Smooth muscle cell of the brain vasculature (primary cell): ENCODE data around the gene ZDHHC11.
"Not testable (repeated sequence)": the region's sequence is repeated elsewhere in the genome, so short reads cannot be mapped to it uniquely, and the experiment has no call there.

Experiments used
- DNase-seq: peaks from one replicate; pipeline ENCODE4 v3.0.0-alpha.2; 2012; ENCODE audit warnings: low read depth, low spot score

Gene ZDHHC11

DNA sequence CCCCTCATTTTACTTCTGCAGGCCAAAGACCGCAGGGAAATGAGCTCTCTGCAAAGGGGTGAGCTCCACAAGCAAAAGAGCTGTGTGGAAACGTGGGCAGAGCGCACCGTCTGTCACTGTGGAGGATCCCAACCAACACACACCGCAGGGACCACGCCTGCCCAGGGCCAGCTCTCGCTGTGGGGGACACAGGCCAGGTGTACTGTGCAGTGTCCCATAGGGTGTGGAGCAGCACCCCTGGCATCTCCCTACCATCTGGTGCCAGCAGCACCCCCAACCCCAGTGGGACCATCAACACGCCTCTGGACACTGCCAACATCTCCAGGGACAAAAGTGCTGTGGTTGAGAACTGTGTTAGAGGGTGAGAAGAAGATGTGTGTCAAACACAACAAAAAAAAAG lies 27.9 kb upstream of the ZDHHC11 start:
- not testable (repeated sequence) for DNase-seq

DNA sequence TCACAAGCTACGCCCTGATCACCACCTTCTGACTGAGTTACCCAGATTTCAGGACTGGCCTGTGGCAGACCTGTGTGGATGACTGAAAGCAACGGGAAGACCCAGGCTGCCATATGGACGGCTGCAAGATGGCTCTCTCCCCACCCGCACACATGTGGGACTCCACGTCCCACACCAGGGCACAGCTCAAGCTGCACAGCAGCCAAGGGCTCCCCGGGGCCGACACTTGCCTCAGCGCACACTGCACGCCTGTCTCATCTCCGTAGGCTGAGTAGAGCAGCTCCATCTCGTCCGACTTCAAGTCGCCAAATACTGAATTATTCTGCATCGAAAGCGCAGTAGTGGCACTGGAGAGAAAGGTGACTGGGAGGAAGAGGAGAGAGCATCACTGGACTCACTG lies 27.3 kb upstream of the ZDHHC11 start:
- DNase-seq: no peak

DNA sequence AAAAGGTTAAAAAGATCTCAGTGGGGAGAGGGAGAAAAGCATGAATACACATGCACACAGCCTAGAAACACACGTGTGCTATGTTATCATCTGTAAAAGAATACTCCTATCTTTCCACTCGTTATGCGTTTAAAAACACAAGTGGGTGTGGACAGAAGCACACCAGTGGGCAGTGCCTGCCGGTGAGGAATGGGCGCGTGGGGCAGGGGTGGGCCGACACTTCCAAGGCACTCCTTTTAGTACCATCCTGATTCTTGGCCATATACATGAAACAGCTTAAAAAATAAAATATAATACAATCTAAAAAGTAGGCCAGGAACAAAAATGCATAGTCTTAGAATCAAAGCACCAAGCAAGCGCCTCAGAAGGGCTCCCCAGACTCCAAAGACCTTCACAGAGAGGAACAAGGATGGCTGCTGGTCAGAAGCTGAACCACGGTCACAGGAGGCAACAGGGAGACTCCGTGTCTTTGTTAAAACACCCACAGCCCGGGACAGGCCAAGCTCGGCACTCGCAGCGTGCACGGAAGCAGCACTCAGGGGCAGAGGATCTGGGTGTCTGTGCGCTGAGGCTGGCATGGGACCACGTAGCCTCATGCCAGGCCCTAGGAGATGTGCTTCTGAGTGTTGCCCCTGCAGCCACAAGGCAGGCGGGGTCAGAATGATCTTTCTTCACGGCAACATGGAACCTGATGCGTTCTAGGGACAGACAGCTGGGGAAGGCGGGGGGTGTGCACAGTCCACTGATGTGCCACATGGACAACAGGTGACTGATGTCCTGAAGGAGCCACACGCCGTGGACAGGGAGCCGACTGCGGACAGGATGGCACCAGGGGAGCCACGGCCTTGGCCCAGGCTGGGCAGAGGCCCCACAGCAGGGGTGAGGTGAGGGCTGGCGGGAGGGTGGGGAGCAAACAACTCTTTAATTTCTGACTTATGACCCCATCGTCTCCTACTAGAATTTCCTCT lies 25.9 kb upstream of the ZDHHC11 start:
- DNase-seq: no peak

DNA sequence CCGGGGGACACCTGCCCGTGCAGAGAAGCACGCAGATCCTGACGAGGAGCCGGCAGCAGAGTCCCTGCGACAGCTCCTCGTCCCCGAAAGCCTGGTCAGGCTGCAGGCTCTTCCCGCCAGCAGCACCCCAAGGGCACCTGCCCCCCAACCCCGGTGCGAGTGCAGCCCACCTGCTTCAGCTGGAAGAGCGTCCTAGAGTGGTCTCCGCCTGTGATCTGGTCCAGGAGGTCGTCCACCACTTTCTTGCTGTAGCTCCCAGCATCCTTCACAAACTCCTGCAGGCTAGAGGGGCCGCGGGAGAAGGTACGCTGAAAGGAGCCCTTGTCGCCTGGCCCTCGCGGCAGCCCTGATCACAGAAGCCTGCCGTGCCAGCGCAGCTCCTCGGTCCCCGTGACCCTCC lies 25.1 kb upstream of the ZDHHC11 start:
- DNase-seq: no peak

DNA sequence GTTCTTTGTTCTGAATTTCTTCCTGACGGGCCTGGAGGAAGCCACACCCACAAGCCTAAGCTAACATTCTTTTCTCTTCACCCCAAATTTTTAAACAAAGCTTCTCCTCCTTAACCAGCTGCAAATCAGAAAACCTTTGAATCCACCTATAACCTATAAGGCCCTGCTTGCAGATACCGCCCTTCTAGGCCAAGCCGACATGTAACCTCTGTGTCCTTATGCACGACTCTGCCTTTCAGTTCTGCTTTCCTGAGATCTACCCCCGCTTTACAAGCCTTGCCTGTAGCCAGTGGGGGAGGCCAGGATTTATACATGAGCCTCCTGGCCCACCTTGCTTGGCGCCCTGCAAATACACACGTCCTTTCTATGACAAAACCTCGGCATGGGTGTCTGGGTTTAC lies 22.5 kb upstream of the ZDHHC11 start:
- no peak for DNase-seq

DNA sequence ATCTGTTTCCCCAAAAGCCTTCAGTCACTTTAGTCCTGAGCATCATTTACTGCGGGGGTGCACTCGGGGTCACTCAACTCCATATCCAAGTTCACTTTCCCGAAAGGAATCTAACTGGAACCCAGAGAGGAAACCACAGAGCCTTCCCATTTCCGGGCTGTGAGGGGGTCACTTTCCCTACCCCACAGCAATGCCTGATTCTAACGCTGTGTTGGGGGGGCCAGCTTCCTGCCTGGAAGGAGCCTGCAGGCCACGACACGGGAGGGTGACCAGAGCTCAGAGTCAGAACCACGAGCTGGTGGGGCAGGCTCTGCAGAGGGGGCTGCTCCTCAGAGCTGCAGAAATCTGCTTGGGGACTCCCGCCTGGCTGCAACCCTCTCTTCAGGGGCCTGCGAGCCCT lies 21.5 kb upstream of the ZDHHC11 start:
- no peak for DNase-seq

DNA sequence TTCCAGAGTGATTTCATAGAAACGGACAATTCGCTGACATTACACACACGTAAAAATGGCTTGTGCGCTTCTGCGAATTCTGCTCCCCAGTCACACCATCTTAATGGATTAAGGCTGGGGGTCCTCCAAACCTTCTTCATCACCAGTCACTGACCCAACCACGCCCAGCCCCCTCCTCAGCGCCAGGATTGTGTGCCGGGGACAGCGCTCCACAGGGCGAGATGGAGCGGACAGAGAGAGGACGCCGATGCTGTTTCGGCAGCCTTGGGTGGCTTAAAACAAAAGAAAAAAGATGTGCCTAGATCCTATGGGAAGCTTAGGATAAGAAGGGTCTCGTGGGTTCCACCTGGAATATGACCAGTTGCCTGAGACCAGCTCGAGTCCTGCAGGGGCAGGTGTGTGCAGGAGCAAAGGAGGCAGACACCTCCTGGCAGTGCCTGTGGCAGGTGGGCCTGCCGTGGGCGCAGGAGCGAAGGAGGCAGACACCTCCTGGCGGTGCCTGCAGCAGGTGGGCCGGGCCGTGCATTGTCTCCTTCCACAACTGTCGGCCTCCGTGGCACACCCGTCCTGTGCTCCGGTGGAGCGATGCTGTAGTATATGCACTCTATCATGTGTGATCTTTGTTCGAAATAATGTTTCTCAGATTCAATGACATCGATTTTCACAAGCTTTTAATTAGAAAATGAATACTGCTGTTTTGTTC lies 21.0 kb upstream of the ZDHHC11 start:
- no peak for DNase-seq

DNA sequence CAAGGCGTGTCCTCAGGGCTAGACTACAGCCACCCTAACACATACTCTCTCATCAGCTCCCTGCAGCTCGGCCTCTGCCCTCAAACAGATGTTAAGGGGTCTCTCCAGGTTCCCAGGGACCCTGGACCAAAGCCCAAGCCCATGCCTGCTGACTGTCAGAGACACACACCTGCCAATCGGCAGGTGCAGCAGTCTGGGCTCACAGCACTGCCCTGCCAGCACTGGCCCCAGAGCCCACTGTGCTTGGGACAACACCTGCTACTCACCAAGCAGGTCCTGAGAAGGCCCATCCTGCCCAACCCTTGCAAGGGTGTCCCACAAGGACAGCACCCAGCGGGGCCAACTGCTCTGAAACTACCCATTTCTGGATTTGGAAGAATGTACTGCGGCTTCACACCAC lies 20.2 kb upstream of the ZDHHC11 start:
- no peak for DNase-seq

DNA sequence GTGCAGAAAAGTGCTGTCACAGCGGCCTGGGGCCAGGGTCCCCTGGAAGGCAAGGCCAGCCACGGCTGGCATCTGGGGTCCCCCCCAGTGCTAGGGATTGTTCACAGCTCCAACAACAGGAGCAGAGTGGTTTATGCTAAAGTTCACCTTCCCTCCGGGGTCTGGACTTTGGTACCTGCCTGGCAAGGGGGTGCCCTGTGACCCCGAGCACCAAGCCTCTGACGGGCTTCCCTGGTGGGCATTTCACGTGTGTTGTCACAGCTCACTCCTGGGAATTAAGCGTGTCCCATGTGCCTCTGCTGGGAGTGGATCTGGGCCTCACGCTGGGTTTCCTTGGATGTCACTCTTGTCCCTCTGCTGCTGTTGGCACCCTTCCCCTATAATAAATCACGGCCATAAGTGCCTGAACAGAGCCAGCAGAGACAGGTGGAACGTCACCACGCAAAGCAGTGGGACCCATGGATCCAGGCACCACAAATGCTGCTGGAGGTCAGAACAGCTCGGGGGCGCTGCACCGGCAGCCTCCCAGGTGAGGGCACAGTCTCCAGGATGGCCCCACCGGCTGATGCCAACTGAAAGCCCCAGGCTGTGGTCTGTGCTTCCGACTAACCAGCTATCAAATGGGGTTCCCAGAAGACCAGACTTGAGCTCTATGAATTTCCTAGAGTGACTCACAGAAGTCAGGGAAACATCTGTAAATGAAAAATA lies 17.8 kb upstream of the ZDHHC11 start:
- DNase-seq: no peak

DNA sequence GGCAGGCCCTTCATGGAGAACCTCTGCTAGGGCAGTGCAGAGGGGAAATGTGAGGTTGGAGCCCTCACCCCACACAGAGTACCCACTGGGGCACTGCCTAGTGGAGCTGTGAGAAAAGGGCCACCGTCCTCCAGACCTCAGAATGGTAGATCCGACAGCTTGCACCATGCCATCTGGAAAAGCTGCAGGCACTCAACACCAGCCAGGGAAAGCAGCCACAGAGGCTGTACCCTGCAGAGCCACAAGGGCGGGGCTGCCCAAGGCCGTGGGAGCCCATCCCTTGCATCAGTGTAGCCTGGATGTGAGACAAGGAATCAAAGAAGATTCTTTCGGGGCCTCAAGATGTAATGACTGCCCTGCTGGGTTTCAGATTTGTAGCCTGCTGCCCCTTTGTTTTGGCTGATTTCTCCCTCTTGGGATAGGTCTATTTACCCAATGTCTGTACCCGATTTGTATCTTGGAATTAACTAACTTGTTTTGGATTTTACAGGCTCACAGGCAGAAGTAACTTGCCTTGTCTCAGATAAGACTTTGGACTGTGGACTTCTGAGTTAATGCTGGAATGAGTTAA lies 16.6 kb upstream of the ZDHHC11 start:
- DNase-seq: no peak

DNA sequence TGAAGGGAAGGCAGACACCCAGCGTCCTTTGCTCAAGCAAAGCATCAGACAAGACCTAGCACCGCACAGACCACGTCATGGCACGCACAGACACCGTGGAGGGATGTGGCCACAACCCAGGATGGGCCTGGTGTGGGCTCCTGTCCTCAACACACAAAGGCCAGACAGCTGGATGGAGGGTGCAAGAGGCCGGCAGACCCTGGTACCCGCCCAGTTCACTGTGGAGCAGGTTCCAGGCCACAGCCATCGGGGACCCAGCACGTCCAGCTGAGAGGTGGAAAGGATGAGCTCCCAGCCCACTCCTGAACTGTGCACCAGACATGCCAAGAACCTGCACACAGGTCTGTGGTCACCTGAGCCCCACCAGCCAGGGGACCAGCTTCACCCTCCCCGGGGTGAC lies 15.0 kb upstream of the ZDHHC11 start:
- DNase-seq: no peak

DNA sequence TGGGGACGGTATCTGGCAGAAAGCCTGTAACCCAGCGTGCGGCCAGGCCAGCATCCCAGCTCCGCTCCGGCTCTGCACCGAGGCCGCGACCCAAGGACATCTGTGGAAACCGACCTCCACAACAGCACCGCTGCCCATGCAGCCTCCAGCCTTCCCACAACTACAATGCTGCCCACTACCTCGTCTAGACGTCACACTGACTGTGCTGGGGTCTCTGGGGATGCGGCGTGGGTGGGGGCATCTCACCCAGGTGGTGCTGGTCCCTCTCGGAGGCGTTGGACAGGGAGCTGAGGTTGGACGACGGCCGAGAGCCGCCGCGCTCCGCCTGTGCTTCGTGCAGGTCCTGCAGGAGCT lies 14.4 kb upstream of the ZDHHC11 start:
- no peak for DNase-seq

DNA sequence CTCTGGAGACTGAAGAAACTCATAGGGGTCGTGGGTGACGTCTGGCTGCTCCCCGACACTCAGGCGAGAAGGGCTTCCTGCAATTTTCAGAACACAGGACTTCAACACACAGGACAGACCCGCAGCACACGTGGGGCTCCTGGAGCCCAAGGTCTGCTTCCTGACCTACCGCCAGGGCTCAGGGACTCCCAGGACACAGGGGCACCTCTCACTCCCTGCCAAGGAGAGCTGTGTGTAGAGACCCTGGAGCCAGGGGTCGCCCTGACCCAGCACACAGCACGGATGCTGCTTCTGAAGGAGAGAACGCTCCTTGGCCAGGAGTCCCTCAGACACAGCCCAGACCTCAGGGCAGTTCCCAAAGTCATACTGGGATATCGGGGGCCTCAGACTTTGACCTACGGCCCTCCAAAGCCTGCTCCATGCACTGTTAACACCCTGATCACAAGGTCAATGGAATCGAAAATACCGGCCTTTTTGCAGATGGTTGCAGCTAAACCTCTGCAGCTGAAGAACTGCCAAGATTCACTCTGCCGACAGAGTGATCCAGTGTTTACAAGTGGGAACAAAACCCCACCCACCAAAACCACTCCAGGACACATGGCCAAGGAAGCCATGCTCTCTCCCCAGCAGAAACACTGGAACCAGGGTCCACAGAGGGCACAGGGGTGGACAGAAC lies 13.8 kb upstream of the ZDHHC11 start:
- no peak for DNase-seq

DNA sequence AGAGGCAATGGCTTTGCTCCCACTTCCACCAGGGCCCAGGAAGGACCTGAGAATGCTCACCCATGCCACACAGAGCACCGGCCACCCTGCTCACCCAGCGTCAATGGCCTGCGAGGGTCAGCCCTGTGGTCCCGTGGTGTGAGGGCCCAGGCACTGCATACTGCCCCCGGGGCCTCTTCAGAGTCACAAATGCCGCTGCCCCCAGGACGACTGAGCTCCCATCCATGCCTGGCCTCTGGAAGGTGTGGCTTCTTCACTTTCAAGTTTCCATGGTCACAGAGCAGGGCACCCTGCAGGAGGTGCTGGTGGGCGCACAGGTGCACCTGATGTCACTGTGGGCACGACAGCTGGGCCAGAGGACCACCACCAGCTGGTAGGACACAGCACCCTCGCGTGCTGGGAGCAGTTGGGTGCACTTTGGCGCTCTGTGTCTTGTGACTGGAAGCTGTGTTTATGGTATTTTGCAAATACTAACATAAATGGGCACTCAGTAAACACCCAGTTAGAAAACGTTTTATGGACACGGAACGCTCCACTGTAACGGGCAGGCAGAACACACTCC lies 12.5 kb upstream of the ZDHHC11 start:
- no peak for DNase-seq

DNA sequence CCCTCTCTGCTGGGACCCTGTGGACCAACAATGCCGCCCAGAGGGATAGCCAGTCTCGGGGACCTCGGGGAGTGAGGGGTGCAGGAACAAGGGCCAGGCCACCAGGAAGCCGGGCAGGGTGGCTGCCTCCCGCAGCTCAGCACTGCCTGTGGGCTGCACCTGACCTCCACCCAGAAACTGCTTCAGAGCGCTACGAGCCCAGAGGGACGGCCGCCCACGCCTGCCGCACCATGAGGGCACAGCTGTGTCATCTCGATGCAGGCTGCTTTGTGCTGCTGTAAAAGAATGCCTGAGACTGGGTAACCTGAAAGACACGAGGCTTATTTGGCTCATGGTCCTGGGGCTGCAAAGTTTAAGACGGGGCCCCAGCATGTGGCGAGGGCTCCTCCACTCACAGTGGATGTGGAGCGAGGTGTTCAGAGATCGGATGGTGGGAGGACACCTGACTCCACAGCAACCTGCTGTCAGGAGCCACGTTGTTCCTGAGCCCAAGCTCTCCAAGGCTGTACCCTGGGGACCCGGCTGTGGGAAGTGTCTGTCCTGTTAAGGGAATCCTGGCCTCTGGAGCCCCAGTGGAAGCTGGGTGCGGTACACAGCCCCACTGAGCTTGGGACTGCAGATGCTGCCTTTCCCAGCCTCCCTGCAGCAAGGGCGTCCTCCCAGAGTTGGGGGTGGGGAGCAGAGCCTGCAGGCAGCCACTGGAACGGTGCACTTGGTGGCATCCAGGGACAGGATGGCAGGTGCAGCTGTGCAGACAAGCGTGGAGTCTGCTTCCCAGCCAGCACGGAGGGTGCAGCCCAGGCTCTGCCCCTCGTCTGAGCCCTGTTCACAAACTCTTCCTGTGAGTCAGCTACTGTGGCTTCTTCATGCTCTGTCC lies 11.8 kb upstream of the ZDHHC11 start:
- no peak for DNase-seq

DNA sequence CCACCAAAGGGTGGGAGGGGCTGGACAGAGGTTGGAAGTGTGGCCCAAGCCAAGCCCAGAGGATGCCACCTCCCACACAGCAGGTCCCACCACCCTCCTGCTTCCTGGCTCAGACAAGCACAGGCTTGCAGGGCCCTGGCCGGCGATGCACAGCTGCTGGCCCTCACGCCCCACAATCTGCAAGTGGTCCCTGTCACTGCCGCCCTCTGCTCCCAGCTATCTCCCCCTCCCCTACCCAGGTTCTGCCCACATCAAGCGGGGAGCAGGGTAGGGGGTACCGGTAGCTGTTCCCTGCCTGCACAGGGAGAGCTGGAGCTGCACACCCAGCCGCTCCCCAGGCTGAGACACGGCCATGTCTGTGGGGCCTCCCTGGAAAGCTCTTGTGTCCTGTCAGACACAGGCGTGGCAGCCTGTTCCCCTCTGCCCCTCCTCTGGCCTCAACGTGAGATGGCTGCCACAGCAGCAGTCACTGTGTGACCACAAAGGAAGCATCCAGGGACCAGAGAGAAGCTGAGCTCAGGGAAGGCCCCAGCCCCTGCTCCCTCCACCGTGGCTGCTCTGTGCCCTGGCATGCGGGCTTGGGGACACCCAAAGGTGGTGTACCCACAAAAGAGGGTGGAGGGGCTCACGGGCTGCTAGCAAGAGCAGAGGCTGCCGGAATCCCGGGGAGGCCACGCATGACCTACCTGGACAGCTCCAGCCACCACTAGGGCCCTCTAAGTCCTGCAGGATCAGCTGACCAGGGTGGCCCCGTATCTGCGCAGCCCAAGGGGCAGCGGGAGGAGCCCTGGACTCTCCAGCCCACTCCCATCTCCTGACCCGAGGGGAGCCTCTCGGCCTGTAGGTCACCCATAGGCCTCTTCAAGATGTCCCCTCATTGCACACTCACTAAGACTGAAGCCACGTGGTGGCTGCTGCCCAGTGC lies 10.9 kb upstream of the ZDHHC11 start:
- DNase-seq: no peak

DNA sequence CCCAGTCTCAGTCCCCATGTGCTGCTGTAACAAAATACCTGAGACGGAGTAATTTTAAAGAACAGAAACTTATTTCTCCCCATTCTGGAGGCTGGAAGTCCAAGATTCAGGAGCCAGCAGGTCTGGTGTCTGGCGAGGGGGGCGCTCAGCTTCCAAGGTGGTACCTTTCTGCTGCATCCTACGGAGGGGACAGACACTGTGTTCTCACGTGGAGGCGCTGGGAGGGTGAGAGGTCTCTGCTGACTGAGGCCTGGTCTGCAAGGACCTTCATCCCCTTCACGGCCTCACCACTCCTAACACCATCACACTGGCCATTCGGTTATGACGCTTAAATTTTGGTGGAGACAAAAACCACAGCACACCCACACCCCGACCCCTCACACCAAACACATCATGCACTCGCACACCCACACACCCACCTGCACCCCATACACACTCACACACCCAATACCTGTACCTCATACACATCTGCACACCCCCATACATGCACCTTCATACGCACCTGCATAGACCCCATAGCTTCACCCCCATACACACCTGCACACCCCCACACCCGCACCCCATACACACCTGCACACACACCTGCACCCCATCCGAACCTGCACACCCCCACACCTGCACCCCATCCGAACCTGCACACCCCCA lies 9.8 kb upstream of the ZDHHC11 start:
- DNase-seq: no peak

DNA sequence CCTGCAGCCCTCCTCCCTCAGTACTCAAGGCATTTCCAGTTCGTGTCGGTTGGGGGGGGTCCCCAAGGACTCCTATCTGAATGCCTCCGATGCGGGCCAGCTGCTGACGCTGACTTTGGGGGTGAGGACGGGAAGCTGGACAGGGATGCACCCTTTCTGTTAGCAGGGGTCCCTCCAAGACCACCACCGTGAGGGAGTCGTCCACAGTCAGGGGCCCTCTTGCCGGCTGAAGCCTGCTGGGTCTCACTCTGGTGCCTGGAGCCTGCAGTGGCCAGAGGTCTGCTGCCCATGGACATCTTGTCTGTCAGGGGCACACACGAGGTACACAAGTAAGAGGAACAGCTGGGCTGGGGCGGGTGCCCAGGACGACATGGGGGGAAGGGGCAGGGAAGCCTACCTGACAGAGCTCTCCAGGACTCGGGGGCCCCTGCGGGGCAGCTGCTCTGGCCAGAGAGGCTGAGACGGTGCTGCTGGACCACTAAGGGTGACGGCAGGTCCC lies 9.1 kb upstream of the ZDHHC11 start:
- no peak for DNase-seq
